ENCODE data around the gene ISCA1. TPM values are rescaled to one million over a fixed set of nuclear protein-coding genes. Genes with fewer than 3 reads are reported as not detected.

Gene ISCA1
- total RNA-seq (50.6 and 57.1 TPM in 2 replicates), polyA plus RNA-seq (34.2 and 38.5 TPM in 2 replicates)

DNA sequence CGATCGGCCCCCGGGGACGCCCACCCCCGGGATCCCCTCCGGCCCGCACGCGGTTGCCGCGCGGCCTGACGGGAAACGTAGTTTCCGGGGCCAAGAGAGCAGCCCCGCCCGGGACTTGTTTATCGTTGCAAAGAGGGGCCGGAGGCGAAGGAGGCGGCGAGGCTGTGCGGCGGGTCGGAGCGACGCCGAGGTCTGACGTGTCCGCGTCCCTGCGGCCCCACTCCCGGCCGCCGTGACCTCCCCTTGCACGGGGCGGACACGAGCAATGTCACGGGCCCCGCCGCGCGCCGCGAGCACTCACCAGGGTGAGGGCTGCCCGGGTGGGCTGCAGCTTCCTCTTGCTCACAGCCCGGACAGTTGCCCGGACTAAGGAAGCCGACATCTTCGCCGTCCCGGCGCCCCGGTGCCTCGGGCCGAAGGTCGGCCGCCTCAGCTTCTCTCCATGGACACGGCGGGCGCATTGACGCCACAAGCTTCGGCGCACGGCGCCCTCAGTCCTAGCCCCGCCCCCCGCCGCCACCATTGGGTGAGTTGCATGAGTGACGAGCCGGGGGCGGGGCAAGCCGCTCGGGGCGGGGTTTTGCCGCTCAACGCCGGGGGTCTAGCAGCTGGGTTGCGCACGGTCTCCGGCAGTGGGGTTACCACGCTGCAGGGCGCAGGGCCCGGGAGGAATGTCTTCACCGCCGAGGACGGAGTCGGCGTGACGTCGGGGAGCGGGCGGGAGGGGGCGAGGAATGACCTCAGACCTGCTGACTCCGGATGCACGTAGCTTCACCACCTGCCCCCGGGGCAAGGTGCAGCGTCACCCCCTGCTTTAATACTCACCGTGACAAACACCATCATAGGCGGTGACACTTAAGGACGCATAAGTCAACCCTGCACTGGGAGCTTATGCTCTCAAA, at the start of gene ISCA1:
Gene ISCA1 (minus strand): TSS at position 462 of the 902 bp plus-strand sequence. CDS start 80 bp downstream, at position 382.
- DNase-seq (ENCODE audit: low spot score), result peak; percentile 98
- no peaks in the 10 kb centered on the region for H3K27me3 ChIP-seq
- no peaks in the 10 kb centered on the region for H3K9me2 ChIP-seq (replicated peaks; ENCODE audit: insufficient read depth)
- H2AFZ ChIP-seq, result peak within 1 kb of the TSS; percentile 83
- TF ChIP-seq, protein P1, sequence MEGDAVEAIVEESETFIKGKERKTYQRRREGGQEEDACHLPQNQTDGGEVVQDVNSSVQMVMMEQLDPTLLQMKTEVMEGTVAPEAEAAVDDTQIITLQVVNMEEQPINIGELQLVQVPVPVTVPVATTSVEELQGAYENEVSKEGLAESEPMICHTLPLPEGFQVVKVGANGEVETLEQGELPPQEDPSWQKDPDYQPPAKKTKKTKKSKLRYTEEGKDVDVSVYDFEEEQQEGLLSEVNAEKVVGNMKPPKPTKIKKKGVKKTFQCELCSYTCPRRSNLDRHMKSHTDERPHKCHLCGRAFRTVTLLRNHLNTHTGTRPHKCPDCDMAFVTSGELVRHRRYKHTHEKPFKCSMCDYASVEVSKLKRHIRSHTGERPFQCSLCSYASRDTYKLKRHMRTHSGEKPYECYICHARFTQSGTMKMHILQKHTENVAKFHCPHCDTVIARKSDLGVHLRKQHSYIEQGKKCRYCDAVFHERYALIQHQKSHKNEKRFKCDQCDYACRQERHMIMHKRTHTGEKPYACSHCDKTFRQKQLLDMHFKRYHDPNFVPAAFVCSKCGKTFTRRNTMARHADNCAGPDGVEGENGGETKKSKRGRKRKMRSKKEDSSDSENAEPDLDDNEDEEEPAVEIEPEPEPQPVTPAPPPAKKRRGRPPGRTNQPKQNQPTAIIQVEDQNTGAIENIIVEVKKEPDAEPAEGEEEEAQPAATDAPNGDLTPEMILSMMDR (IDR thresholded peaks at IDR 0.05; ENCODE audit: poor library complexity), result no peak
- TF ChIP-seq EZH2 (IDR thresholded peaks at IDR 0.05; ENCODE audit: borderline replicate concordance) (no peak), EZH2phosphoT487 (IDR thresholded peaks at IDR 0.05; ENCODE audit: low read depth, severe bottlenecking, unreplicated experiment) (no peak)
- H3K36me3 ChIP-seq (replicated peaks; ENCODE audit: insufficient read depth, low read depth), result no peaks in the 10 kb centered on the region
- peak within 1 kb of the TSS; percentile 94 for H3K4me3 ChIP-seq
- peaks cover 44% of the 10 kb centered on the region for H3K79me2 ChIP-seq
- peaks cover 25% of the 10 kb centered on the region for H3K4me1 ChIP-seq (ENCODE audit: insufficient read depth)
- H3K27ac ChIP-seq, result peak within 1 kb of the TSS; percentile 99
- H3K9me3 ChIP-seq (ENCODE audit: low read depth), result no peaks in the 10 kb centered on the region
- under 1% methylated on average over 59 of the region's 101 CpGs for WGBS (ENCODE audit: low lambda C conversion rate, missing lambda C conversion rate)
- H3K4me2 ChIP-seq, result peak within 1 kb of the TSS; percentile 83
- H4K20me1 ChIP-seq (ENCODE audit: insufficient read depth, poor library complexity, severe bottlenecking), result peaks cover 11% of the 10 kb centered on the region

DNA sequence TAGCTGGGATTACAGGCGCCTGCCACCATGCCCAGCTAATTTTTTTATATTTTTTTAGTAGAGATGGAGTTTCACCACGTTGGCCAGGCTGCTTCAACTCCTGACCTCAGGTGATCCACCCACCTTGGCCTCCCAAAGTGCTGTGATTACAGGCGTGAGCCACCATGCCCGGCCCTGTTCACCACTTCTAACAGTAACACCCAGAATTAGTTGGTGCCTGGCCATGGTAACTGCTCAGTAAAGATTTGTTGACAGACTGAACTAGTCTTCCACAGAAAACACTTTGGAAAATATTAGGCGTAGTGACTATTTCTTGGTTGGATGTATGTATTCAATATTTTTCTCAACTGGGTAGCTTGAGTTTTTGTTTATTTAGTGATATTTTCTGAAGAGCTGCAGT, 47.8 kb upstream of the ISCA1 start:
- H3K36me3 ChIP-seq (replicated peaks; ENCODE audit: insufficient read depth, low read depth), result peaks cover 4% of the 10 kb centered on the region
- H3K27me3 ChIP-seq, result no peaks in the 10 kb centered on the region
- H3K9me2 ChIP-seq (replicated peaks; ENCODE audit: insufficient read depth), result no peaks in the 10 kb centered on the region
- H3K4me2 ChIP-seq, result no peak overlapping the region
- H3K9me3 ChIP-seq (ENCODE audit: low read depth), result no peaks in the 10 kb centered on the region
- 87% methylated on average over 5 of the region's 5 CpGs for WGBS (ENCODE audit: low lambda C conversion rate, missing lambda C conversion rate)
- TF ChIP-seq EZH2 (IDR thresholded peaks at IDR 0.05; ENCODE audit: borderline replicate concordance), result no peak
- TF ChIP-seq, protein P1 (IDR thresholded peaks at IDR 0.05; ENCODE audit: poor library complexity), result no peak
- no peak for TF ChIP-seq EZH2phosphoT487 (IDR thresholded peaks at IDR 0.05; ENCODE audit: low read depth, severe bottlenecking, unreplicated experiment)
- no peak overlapping the region for H2AFZ ChIP-seq
- no peaks in the 10 kb centered on the region for H4K20me1 ChIP-seq (ENCODE audit: insufficient read depth, poor library complexity, severe bottlenecking)
- no peaks in the 10 kb centered on the region for H3K79me2 ChIP-seq
- DNase-seq (ENCODE audit: low spot score), result no peak
- H3K4me3 ChIP-seq, result no peak overlapping the region
- H3K4me1 ChIP-seq (ENCODE audit: insufficient read depth), result no peaks in the 10 kb centered on the region
- no peak overlapping the region for H3K27ac ChIP-seq

DNA sequence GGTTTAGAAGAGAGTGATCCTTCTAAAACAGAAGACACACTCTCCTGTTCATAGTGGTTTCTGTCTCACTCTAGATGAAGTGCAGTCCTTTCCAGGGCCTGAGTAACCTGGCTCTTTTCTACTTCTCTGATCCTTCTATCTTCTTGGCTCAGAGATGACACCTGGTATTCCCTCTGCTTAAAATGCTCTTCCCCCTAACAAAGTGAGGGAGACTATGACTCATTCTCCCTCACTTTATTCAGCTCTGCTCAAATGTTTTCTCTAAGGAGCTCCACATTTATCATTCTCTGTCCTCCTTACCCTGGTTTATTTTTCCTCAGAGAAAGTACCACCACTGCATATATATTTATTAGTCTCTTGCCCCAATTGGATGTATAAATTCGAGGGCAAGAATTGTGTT, 47.3 kb upstream of the ISCA1 start:
- no peaks in the 10 kb centered on the region for H3K9me3 ChIP-seq (ENCODE audit: low read depth)
- no peaks in the 10 kb centered on the region for H4K20me1 ChIP-seq (ENCODE audit: insufficient read depth, poor library complexity, severe bottlenecking)
- no peaks in the 10 kb centered on the region for H3K27me3 ChIP-seq
- H3K4me2 ChIP-seq, result no peak overlapping the region
- no peak for DNase-seq (ENCODE audit: low spot score)
- no peak overlapping the region for H3K4me3 ChIP-seq
- no peaks in the 10 kb centered on the region for H3K79me2 ChIP-seq
- no peak for TF ChIP-seq EZH2 (IDR thresholded peaks at IDR 0.05; ENCODE audit: borderline replicate concordance)
- TF ChIP-seq, protein P1 (IDR thresholded peaks at IDR 0.05; ENCODE audit: poor library complexity), result no peak
- no peak for TF ChIP-seq EZH2phosphoT487 (IDR thresholded peaks at IDR 0.05; ENCODE audit: low read depth, severe bottlenecking, unreplicated experiment)
- no peaks in the 10 kb centered on the region for H3K9me2 ChIP-seq (replicated peaks; ENCODE audit: insufficient read depth)
- H3K4me1 ChIP-seq (ENCODE audit: insufficient read depth), result no peaks in the 10 kb centered on the region
- H2AFZ ChIP-seq, result no peak overlapping the region
- peaks cover 4% of the 10 kb centered on the region for H3K36me3 ChIP-seq (replicated peaks; ENCODE audit: insufficient read depth, low read depth)
- 94% methylated on average over 1 of the region's 1 CpG for WGBS (ENCODE audit: low lambda C conversion rate, missing lambda C conversion rate)
- H3K27ac ChIP-seq, result no peak overlapping the region
